Coronary artery (tissue), 2 donors: ENCODE data around the gene KCNMA1.

Experiments used
- DNase-seq: peaks from one replicate; pipeline ENCODE4 v3.0.0-alpha.2; 2017; ENCODE audit warnings: low spot score
- H3K27ac ChIP-seq, 2 donors: fragments of 200-600 bp; sonication (generic); one replicate each; pipeline ENCODE4 v1.5.1; 2016 to 2019
- H3K4me3 ChIP-seq: fragments of 200-600 bp; sonication (generic); 2 replicates; pipeline ENCODE4 v1.5.1; 2016; ENCODE audit warnings: mild to moderate bottlenecking, moderate library complexity
- CTCF ChIP-seq: fragments of 200-600 bp; sonication (generic); IDR thresholded peaks from one replicate; pipeline ENCODE4 v1.5.1; 2019; ENCODE audit warnings: antibody characterized with exemption

The KCNMA1 gene

GRCh38 chr10:77220150-77220549, 417.5 kb downstream of the KCNMA1 start:
- no peak for TF ChIP-seq CTCF
- no peak overlapping the region for H3K27ac ChIP-seq
- no peak overlapping the region for H3K4me3 ChIP-seq
- no peak for DNase-seq

GRCh38 chr10:77219046-77219445, 418.6 kb downstream of the KCNMA1 start:
- no peak for TF ChIP-seq CTCF
- Histone ChIP-seq H3K27ac (no peak overlapping the region), H3K4me3 (no peak overlapping the region)
- no peak for DNase-seq

GRCh38 chr10:77214799-77215198, 422.8 kb downstream of the KCNMA1 start:
- no peak for DNase-seq
- Histone ChIP-seq H3K4me3 (no peak overlapping the region), H3K27ac (no peak overlapping the region)
- no peak for TF ChIP-seq CTCF

- Histone ChIP-seq H3K27ac (no peak overlapping the region), H3K4me3 (no peak overlapping the region)
- no peak for DNase-seq
- no peak for TF ChIP-seq CTCF
Observed at GRCh38 chr10:77212632-77213031, 425.0 kb downstream of the KCNMA1 start.

DNA sequence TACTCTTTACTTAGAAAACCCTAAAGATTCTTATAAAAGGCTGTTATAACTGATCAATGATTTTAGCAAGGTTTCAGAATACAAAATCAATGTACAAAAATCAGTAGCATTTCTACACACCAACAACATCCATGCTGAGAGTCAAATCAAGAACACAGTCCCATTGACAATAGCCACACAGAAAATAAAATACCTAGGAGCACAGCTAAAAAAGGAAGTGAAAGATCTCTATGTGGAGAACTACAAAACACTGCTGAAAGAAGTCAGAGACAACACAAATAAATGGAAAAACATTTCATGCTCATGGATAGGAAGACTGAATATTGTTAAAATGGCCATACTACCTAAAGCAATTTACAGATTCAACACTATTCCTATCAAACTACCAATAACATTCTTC, 427.0 kb downstream of the KCNMA1 start:
- no peak overlapping the region for H3K27ac ChIP-seq
- no peak for DNase-seq
- no peak for TF ChIP-seq CTCF
- H3K4me3 ChIP-seq: no peak overlapping the region

DNA sequence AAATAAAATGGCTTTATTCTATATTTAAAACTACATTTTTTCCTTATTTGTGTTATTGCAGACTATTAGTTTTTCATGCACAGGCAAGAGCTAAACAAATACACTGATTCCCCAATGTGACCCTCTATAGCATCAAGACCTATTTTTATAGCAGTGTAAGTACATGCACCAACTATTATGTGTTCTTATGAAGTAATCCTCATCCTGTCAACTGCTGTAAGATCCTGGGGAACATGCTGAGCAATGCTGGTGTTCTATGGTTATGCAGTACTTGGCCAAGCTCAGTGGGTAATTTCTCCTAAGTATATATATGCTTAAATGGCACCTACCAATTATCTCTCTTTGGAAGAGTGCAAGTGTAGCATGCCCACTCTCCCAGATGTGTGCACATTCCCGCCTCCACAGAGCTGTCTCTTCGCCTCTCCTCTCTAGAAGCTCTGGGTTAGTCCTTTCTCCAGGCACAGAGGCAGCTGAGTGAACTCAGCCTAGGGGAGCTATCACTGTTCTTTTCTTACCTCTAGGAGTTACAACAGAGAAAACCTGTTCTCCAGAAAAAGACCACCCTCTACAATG, 428.8 kb downstream of the KCNMA1 start:
- DNase-seq: no peak
- TF ChIP-seq CTCF: no peak
- no peak overlapping the region for H3K4me3 ChIP-seq
- no peak overlapping the region for H3K27ac ChIP-seq

DNA sequence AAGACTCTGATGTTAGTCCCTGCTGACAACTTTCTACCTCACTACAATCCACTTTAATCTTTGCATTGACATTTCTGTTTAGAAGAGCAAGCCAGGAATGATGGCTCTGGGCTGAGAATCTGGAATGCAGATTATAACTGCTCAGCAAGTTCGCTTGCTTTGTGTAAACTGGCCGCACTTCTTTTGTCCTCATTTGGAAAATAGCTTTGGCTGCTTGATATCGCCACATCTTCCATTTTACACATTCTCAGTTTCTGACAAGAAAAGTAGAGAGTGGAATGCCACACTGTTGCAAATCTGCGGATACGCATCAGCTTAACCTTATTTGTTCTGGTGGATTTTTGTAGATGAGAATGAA, 429.8 kb downstream of the KCNMA1 start:
- no peak for DNase-seq
- Histone ChIP-seq H3K4me3 (peak overlapping the region; percentile 40), H3K27ac (peak overlapping the region in 1 of 2 donors; percentile 27)
- no peak for TF ChIP-seq CTCF
